ENCODE results near the gene HBM.
"Not testable (repeated sequence)": the region's sequence is repeated elsewhere in the genome, so short reads cannot be mapped to it uniquely, and the experiment has no call there.

HBM gene

DNA sequence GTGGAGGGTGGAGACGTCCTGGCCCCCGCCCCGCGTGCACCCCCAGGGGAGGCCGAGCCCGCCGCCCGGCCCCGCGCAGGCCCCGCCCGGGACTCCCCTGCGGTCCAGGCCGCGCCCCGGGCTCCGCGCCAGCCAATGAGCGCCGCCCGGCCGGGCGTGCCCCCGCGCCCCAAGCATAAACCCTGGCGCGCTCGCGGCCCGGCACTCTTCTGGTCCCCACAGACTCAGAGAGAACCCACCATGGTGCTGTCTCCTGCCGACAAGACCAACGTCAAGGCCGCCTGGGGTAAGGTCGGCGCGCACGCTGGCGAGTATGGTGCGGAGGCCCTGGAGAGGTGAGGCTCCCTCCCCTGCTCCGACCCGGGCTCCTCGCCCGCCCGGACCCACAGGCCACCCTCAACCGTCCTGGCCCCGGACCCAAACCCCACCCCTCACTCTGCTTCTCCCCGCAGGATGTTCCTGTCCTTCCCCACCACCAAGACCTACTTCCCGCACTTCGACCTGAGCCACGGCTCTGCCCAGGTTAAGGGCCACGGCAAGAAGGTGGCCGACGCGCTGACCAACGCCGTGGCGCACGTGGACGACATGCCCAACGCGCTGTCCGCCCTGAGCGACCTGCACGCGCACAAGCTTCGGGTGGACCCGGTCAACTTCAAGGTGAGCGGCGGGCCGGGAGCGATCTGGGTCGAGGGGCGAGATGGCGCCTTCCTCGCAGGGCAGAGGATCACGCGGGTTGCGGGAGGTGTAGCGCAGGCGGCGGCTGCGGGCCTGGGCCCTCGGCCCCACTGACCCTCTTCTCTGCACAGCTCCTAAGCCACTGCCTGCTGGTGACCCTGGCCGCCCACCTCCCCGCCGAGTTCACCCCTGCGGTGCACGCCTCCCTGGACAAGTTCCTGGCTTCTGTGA, 11.0 kb downstream of the HBM start, which contains the start of gene HBA1:
Gene HBA1 (plus strand): TSS at position 204 of the 906 bp plus-strand sequence. CDS start 37 bp downstream, at position 241.
- not testable (repeated sequence) for H3K4me3 ChIP-seq (ENCODE audit: insufficient read depth, low read depth, low read length, poor library complexity, severe bottlenecking); H3K36me3 ChIP-seq (ENCODE audit: control insufficient read depth, insufficient read depth, low read length); DNase-seq; H3K4me1 ChIP-seq (ENCODE audit: control insufficient read depth, insufficient read depth, low read length, poor library complexity, severe bottlenecking); H3K27ac ChIP-seq (ENCODE audit: insufficient read depth, low read length, poor library complexity, severe bottlenecking); H3K9me3 ChIP-seq (ENCODE audit: control insufficient read depth, low read length)
- H3K27me3 ChIP-seq (replicated peaks; ENCODE audit: control insufficient read depth, insufficient read depth, low read length, poor library complexity, severe bottlenecking) = peaks cover 41% of the 10 kb centered on the region

DNA sequence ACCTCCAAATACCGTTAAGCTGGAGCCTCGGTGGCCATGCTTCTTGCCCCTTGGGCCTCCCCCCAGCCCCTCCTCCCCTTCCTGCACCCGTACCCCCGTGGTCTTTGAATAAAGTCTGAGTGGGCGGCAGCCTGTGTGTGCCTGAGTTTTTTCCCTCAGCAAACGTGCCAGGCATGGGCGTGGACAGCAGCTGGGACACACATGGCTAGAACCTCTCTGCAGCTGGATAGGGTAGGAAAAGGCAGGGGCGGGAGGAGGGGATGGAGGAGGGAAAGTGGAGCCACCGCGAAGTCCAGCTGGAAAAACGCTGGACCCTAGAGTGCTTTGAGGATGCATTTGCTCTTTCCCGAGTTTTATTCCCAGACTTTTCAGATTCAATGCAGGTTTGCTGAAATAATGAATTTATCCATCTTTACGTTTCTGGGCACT, 11.6 kb downstream of the HBM start:
- Histone ChIP-seq H3K9me3 (ENCODE audit: control insufficient read depth, low read length) (no peaks in the 10 kb centered on the region), H3K27me3 (replicated peaks; ENCODE audit: control insufficient read depth, insufficient read depth, low read length, poor library complexity, severe bottlenecking) (peaks cover 41% of the 10 kb centered on the region), H3K36me3 (ENCODE audit: control insufficient read depth, insufficient read depth, low read length) (no peaks in the 10 kb centered on the region), H3K4me3 (ENCODE audit: insufficient read depth, low read depth, low read length, poor library complexity, severe bottlenecking) (no peak overlapping the region), H3K27ac (ENCODE audit: insufficient read depth, low read length, poor library complexity, severe bottlenecking) (no peak overlapping the region), H3K4me1 (ENCODE audit: control insufficient read depth, insufficient read depth, low read length, poor library complexity, severe bottlenecking) (peaks cover 10% of the 10 kb centered on the region)
- DNase-seq = no peak

DNA sequence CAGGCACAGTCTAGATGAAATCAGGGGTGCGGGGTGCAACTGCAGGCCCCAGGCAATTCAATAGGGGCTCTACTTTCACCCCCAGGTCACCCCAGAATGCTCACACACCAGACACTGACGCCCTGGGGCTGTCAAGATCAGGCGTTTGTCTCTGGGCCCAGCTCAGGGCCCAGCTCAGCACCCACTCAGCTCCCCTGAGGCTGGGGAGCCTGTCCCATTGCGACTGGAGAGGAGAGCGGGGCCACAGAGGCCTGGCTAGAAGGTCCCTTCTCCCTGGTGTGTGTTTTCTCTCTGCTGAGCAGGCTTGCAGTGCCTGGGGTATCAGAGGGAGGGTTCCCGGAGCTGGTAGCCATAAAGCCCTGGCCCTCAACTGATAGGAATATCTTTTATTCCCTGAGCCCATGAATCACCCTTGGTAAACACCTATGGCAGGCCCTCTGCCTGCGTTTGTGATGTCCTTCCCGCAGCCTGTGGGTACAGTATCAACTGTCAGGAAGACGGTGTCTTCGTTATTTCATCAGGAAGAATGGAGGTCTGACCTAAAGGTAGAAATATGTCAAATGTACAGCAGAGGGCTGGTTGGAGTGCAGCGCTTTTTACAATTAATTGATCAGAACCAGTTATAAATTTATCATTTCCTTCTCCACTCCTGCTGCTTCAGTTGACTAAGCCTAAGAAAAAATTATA, 12.3 kb downstream of the HBM start:
- Histone ChIP-seq H3K4me3 (ENCODE audit: insufficient read depth, low read depth, low read length, poor library complexity, severe bottlenecking) (no peak overlapping the region), H3K27ac (ENCODE audit: insufficient read depth, low read length, poor library complexity, severe bottlenecking) (no peak overlapping the region), H3K9me3 (ENCODE audit: control insufficient read depth, low read length) (no peaks in the 10 kb centered on the region), H3K36me3 (ENCODE audit: control insufficient read depth, insufficient read depth, low read length) (no peaks in the 10 kb centered on the region), H3K27me3 (replicated peaks; ENCODE audit: control insufficient read depth, insufficient read depth, low read length, poor library complexity, severe bottlenecking) (peaks cover 41% of the 10 kb centered on the region), H3K4me1 (ENCODE audit: control insufficient read depth, insufficient read depth, low read length, poor library complexity, severe bottlenecking) (peaks cover 10% of the 10 kb centered on the region)
- no peak for DNase-seq

DNA sequence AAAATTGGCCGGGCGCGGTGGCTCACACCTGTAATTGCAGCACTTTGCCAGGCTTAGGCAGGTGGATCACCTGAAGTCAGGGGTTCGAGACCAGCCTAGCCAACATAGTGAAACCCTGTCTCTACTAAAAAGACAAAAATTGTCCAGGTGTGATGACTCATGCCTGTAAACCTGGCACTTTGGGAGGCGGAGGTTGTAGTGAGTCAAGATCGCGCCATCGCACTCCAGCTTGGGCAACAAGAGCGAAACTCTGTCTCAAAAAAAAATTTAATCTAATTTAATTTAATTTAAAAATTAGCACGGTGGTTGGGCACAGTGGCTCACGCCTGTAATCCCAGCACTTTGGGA, 12.9 kb downstream of the HBM start:
- Histone ChIP-seq H3K4me3 (ENCODE audit: insufficient read depth, low read depth, low read length, poor library complexity, severe bottlenecking) (no peak overlapping the region), H3K27ac (ENCODE audit: insufficient read depth, low read length, poor library complexity, severe bottlenecking) (no peak overlapping the region), H3K36me3 (ENCODE audit: control insufficient read depth, insufficient read depth, low read length) (no peaks in the 10 kb centered on the region), H3K27me3 (replicated peaks; ENCODE audit: control insufficient read depth, insufficient read depth, low read length, poor library complexity, severe bottlenecking) (peaks cover 41% of the 10 kb centered on the region), H3K9me3 (ENCODE audit: control insufficient read depth, low read length) (no peaks in the 10 kb centered on the region), H3K4me1 (ENCODE audit: control insufficient read depth, insufficient read depth, low read length, poor library complexity, severe bottlenecking) (peaks cover 10% of the 10 kb centered on the region)
- no peak for DNase-seq

DNA sequence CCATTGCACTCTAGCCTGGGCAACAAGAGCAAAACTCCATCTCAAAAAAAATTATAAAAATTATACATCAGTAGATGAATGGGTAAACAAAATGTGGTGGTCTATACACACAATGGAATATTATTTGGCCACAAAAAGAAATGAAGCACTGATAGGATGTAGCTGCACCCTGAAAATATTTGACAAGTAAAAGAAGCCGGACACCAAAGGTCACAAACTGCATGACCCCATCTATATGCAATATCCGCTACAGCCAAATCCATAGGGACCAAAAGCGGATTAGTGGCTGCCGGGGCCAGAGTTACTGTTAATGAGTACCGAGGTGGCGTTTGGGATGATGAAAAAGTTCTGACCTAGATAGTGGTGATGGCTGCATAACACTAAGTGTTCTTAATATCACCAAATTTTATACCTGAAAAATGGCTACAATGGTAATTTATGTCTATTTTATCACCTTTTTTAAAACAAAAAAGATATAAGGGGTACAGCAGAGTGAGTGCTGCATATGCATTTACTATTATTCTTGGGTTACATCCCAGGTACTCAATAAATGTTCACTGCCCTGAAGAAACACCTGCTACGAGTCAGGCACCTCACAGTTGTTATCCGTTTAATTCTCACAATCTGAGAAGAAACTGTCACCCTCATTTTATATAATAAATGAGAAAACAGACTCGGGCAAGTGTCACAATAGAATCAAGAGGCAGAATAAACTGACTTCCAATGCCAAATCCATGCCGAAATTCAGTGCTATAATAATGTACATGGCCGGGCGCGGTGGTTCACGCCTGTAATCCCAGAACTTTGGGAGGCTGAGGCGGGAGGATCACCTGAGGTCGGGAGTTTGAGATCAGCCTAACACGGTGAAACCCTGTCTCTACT, 13.7 kb downstream of the HBM start:
- Histone ChIP-seq H3K36me3 (ENCODE audit: control insufficient read depth, insufficient read depth, low read length) (no peaks in the 10 kb centered on the region), H3K4me3 (ENCODE audit: insufficient read depth, low read depth, low read length, poor library complexity, severe bottlenecking) (no peak overlapping the region), H3K9me3 (ENCODE audit: control insufficient read depth, low read length) (no peaks in the 10 kb centered on the region), H3K4me1 (ENCODE audit: control insufficient read depth, insufficient read depth, low read length, poor library complexity, severe bottlenecking) (peaks cover 10% of the 10 kb centered on the region), H3K27ac (ENCODE audit: insufficient read depth, low read length, poor library complexity, severe bottlenecking) (no peak overlapping the region), H3K27me3 (replicated peaks; ENCODE audit: control insufficient read depth, insufficient read depth, low read length, poor library complexity, severe bottlenecking) (peaks cover 39% of the 10 kb centered on the region)
- no peak for DNase-seq

DNA sequence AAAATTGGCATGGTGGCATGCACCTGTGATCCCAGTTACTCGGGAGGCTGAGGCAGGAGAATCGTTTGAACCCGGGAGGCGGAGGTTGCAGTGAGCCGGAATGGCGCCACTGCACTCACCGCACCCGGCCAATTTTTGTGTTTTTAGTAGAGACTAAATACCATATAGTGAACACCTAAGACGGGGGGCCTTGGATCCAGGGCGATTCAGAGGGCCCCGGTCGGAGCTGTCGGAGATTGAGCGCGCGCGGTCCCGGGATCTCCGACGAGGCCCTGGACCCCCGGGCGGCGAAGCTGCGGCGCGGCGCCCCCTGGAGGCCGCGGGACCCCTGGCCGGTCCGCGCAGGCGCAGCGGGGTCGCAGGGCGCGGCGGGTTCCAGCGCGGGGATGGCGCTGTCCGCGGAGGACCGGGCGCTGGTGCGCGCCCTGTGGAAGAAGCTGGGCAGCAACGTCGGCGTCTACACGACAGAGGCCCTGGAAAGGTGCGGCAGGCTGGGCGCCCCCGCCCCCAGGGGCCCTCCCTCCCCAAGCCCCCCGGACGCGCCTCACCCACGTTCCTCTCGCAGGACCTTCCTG, 14.4 kb downstream of the HBM start, which contains the start of gene HBQ1:
Gene HBQ1 (plus strand): TSS at position 359 of the 575 bp plus-strand sequence. CDS start 28 bp downstream, at position 387.
- no peak for DNase-seq
- H3K27me3 ChIP-seq (replicated peaks; ENCODE audit: control insufficient read depth, insufficient read depth, low read length, poor library complexity, severe bottlenecking) = peaks cover 32% of the 10 kb centered on the region
- H3K27ac ChIP-seq (ENCODE audit: insufficient read depth, low read length, poor library complexity, severe bottlenecking) = no peak within 1 kb of the TSS
- H3K36me3 ChIP-seq (ENCODE audit: control insufficient read depth, insufficient read depth, low read length) = no peaks in the 10 kb centered on the region
- no peaks in the 10 kb centered on the region for H3K9me3 ChIP-seq (ENCODE audit: control insufficient read depth, low read length)
- H3K4me3 ChIP-seq (ENCODE audit: insufficient read depth, low read depth, low read length, poor library complexity, severe bottlenecking) = no peak within 1 kb of the TSS
- peaks cover 10% of the 10 kb centered on the region for H3K4me1 ChIP-seq (ENCODE audit: control insufficient read depth, insufficient read depth, low read length, poor library complexity, severe bottlenecking)

DNA sequence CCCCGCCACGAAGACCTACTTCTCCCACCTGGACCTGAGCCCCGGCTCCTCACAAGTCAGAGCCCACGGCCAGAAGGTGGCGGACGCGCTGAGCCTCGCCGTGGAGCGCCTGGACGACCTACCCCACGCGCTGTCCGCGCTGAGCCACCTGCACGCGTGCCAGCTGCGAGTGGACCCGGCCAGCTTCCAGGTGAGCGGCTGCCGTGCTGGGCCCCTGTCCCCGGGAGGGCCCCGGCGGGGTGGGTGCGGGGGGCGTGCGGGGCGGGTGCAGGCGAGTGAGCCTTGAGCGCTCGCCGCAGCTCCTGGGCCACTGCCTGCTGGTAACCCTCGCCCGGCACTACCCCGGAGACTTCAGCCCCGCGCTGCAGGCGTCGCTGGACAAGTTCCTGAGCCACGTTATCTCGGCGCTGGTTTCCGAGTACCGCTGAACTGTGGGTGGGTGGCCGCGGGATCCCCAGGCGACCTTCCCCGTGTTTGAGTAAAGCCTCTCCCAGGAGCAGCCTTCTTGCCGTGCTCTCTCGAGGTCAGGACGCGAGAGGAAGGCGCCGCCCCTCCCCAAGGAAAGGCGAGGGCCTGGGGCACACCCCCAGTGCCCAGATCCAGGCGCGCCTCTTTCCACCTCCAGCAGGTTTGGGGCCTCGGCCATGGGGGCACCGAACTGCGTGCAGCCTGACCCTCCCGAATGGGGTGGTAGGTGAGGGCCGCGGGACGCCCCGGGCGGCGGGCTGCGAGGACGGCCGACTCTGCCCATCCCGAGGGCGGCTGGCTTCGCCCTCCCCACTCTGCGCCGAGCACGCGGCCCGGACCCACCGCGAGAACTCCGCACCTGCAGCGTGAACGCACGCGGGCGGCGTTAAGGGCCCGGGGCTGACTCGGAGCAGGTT, 15.1 kb downstream of the HBM start:
- Histone ChIP-seq H3K9me3 (ENCODE audit: control insufficient read depth, low read length) (no peaks in the 10 kb centered on the region), H3K27me3 (replicated peaks; ENCODE audit: control insufficient read depth, insufficient read depth, low read length, poor library complexity, severe bottlenecking) (peaks cover 29% of the 10 kb centered on the region), H3K27ac (ENCODE audit: insufficient read depth, low read length, poor library complexity, severe bottlenecking) (no peak overlapping the region), H3K4me3 (ENCODE audit: insufficient read depth, low read depth, low read length, poor library complexity, severe bottlenecking) (no peak overlapping the region), H3K36me3 (ENCODE audit: control insufficient read depth, insufficient read depth, low read length) (no peaks in the 10 kb centered on the region), H3K4me1 (ENCODE audit: control insufficient read depth, insufficient read depth, low read length, poor library complexity, severe bottlenecking) (peaks cover 10% of the 10 kb centered on the region)
- peak; percentile 64 to 73 (median 69) for DNase-seq

DNA sequence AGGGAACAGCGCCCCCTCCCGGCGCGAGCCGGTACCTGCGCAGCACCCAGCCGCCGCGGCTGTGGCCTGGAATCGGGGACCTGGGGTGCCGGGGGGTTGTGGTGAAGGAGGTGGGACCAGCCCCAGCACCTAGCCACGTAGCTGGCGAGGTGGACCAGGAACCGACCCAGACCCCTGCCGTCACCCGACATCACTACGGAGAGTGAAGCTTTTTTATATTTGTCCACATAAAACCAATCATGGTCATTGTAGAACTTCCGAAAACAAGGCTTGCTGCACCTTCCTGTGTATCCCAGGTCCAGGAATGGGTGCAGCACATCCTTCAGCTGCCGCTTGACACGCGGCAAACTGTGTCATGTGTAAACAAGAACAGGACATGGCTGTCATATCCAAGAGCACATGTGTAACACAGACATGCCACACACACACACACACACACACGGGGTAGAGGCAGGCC, 15.8 kb downstream of the HBM start:
- Histone ChIP-seq H3K4me3 (ENCODE audit: insufficient read depth, low read depth, low read length, poor library complexity, severe bottlenecking) (no peak overlapping the region), H3K36me3 (ENCODE audit: control insufficient read depth, insufficient read depth, low read length) (no peaks in the 10 kb centered on the region), H3K9me3 (ENCODE audit: control insufficient read depth, low read length) (no peaks in the 10 kb centered on the region), H3K27ac (ENCODE audit: insufficient read depth, low read length, poor library complexity, severe bottlenecking) (no peak overlapping the region), H3K4me1 (ENCODE audit: control insufficient read depth, insufficient read depth, low read length, poor library complexity, severe bottlenecking) (peaks cover 10% of the 10 kb centered on the region), H3K27me3 (replicated peaks; ENCODE audit: control insufficient read depth, insufficient read depth, low read length, poor library complexity, severe bottlenecking) (peaks cover 29% of the 10 kb centered on the region)
- DNase-seq = no peak

DNA sequence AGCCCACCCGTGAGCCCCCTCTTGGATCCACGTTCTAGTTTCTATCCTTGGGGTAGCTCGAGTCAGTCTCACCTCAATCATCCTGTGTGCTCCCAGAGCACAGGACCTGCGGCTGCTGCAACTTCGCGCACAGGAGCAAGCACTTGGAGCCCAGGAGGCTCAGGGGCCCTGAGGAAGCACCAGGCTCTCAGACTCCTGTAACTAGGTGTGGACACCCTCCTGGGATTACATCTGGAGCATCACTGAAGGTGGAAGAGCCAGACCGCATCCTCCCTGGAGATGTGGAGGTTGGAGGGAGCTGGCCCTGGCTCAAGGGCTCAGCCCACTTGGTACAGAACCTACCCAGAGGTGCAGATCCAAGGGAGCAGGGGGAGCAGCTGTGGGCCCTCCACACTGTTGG, 17.2 kb downstream of the HBM start:
- peaks cover 10% of the 10 kb centered on the region for H3K4me1 ChIP-seq (ENCODE audit: control insufficient read depth, insufficient read depth, low read length, poor library complexity, severe bottlenecking)
- H3K36me3 ChIP-seq (ENCODE audit: control insufficient read depth, insufficient read depth, low read length) = peaks cover 6% of the 10 kb centered on the region
- H3K27me3 ChIP-seq (replicated peaks; ENCODE audit: control insufficient read depth, insufficient read depth, low read length, poor library complexity, severe bottlenecking) = peaks cover 20% of the 10 kb centered on the region
- DNase-seq = no peak
- H3K9me3 ChIP-seq (ENCODE audit: control insufficient read depth, low read length) = no peaks in the 10 kb centered on the region
- H3K4me3 ChIP-seq (ENCODE audit: insufficient read depth, low read depth, low read length, poor library complexity, severe bottlenecking) = no peak overlapping the region
- no peak overlapping the region for H3K27ac ChIP-seq (ENCODE audit: insufficient read depth, low read length, poor library complexity, severe bottlenecking)
